ENCODE results near the gene ASB18. TPM values are rescaled to one million over a fixed set of nuclear protein-coding genes. Genes with fewer than 3 reads are reported as not detected.

The ASB18 gene
- total and polyA plus RNA-seq, 2 of the 4 experiments (the other 2 are of a cell fraction) = not detected

GRCh38 chr2:236204953-236205352, 59.3 kb downstream of the ASB18 start:
- POLR2A ChIA-PET (ENCODE audit: unreplicated experiment) = no interaction called here
- no peaks in the 10 kb centered on the region for H4K20me1 ChIP-seq (ENCODE audit: insufficient read depth, low read length)

More at GRCh38 chr2:236204953-236205352, 59.3 kb downstream of the ASB18 start:
- no peaks in the 10 kb centered on the region for H3K9me1 ChIP-seq (ENCODE audit: insufficient read depth, low read length)
- WGBS, 2 experiments (ENCODE audit: extremely low coverage in 2 of 2, insufficient read length in 1 of 2) = 95% methylated on average over 2 of the region's 5 CpGs; no CpG with 5 or more reads in 1 of the 2 experiments
- no peak overlapping the region for H4K91ac ChIP-seq (ENCODE audit: insufficient read depth, low read depth, low read length)
- no peak overlapping the region for H4K5ac ChIP-seq (ENCODE audit: low read depth, low read length)
- no peak for DNase-seq
- H3K23ac ChIP-seq (ENCODE audit: low read depth, low read length) = no peak overlapping the region
- BruUV-seq (replicated peaks) = no TSS peak
- no peak overlapping the region for H3K18ac ChIP-seq (ENCODE audit: low read depth, low read length)
- no peak for ATAC-seq (ENCODE audit: low read depth)
- no peak overlapping the region for H3K56ac ChIP-seq (ENCODE audit: extremely low read depth, insufficient read depth, low read length)
- H4K8ac ChIP-seq (ENCODE audit: low read depth in 2 of 2, low read length in 2 of 2) = no peak overlapping the region
- TF ChIP-seq CEBPB (IDR thresholded peaks at IDR 0.05; ENCODE audit: low read depth, low read length) = peak; percentile 55
- no peak for TF ChIP-seq BHLHE40 (IDR thresholded peaks at IDR 0.05; ENCODE audit: low read depth, low read length)
- no peak for TF ChIP-seq CTCF (conservative IDR thresholded peaks at IDR 0.05; ENCODE audit: low read depth, low read length)
- in situ Hi-C loops (cut with MboI; ENCODE audit: low sequenced_read_pairs) = no loop called here
- no peak overlapping the region for H3K27ac ChIP-seq (ENCODE audit: insufficient read depth, low read length)
- no peak overlapping the region for H2BK120ac ChIP-seq (ENCODE audit: low read depth, low read length)
- no peak overlapping the region for H3K4me3 ChIP-seq (ENCODE audit: insufficient read depth, low read depth, low read length)
- H2AFZ ChIP-seq (replicated peaks; ENCODE audit: low read length, poor library complexity) = no peak overlapping the region
- H2AK9ac ChIP-seq (replicated peaks; ENCODE audit: low read depth, low read length, poor library complexity) = no peak overlapping the region
- no peak overlapping the region for H2AK5ac ChIP-seq (ENCODE audit: low read depth, low read length)
- no peaks in the 10 kb centered on the region for H3K79me1 ChIP-seq (ENCODE audit: low read depth in 1 of 2, low read length in 2 of 2)
- H3K4ac ChIP-seq (ENCODE audit: low read depth, low read length) = no peak overlapping the region
- H3K36me3 ChIP-seq (ENCODE audit: control insufficient read depth, insufficient read depth, low read length) = no peaks in the 10 kb centered on the region
- no peaks in the 10 kb centered on the region for H3K4me1 ChIP-seq (ENCODE audit: control insufficient read depth, insufficient read depth, low read length)
- H3K27me3 ChIP-seq (ENCODE audit: control insufficient read depth, insufficient read depth, low read length) = peaks cover 12% of the 10 kb centered on the region
- no peak overlapping the region for H3K4me2 ChIP-seq (ENCODE audit: low read depth, low read length)
- H2BK5ac ChIP-seq (ENCODE audit: low read depth, low read length, poor library complexity, severe bottlenecking) = no peak overlapping the region
- CTCF ChIA-PET = no interaction called here
- peaks cover 2% of the 10 kb centered on the region; the same call in 1 of the 2 replicates for H3K9me3 ChIP-seq (ENCODE audit: control insufficient read depth, insufficient read depth, low read length)
- dilution Hi-C loops (cut with HindIII; ENCODE audit: low sequenced_read_pairs, unreplicated experiment) = no loop called here
- no peak overlapping the region for H2BK15ac ChIP-seq (ENCODE audit: low read depth, low read length)
- no peak overlapping the region for H3K9ac ChIP-seq (ENCODE audit: low read depth, low read length)
- intact Hi-C loops (cut with micrococcal nuclease) = no loop called here
- H2BK20ac ChIP-seq (ENCODE audit: low read depth, low read length) = no peak overlapping the region
- no peak overlapping the region for H3K14ac ChIP-seq (replicated peaks; ENCODE audit: low read depth, low read length)
